ENCODE measurements around the gene MLF2. TPM values are rescaled to one million over a fixed set of nuclear protein-coding genes. Genes with fewer than 3 reads are reported as not detected.

The MLF2 gene
- polyA plus RNA-seq, 2 of the 4 experiments (the other 2 are of a cell fraction), result 295 to 302 TPM

DNA sequence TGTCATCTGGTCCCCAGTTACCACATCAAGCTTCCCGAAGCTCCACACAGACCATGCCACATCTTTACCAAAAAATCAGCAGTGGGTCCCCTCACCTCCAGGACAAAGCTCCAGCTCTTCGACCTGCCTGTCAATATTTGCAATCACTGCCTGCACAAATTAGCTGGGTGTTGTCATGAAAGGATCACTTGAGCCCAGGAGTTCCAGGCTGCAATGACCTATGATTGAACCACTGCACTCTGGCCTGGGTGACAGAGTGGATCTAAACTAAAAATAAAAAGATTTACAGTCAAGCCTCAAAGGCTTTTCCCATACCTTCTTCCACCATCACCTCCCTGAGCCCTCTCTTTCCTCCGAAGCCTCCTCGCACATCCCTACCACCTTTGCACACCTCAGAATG lies 43.6 kb upstream of the MLF2 start:
- no peak for DNase-seq (ENCODE audit: low read depth in 1 of 2, low spot score in 1 of 2)
- ChIA-PET POLR2A (no interaction called here), CTCF (interaction anchor here (0.6 to 3.2 kb wide), 6 partner anchors 15 to 44 kb away, joined by 3 to 13 read pairs (median 4); partner anchors contain the start of genes GNB3 and MLF2)
- no peaks in the 10 kb centered on the region for H3K9me3 ChIP-seq
- ATAC-seq, result no peak
- H3K27ac ChIP-seq, result no peak overlapping the region
- 63% methylated on average over 4 of the region's 4 CpGs for WGBS (ENCODE audit: missing lambda C conversion rate)
- H3K4me2 ChIP-seq, result no peak overlapping the region
- H3K4me3 ChIP-seq, result no peak overlapping the region
- FAIRE-seq, result no peak
- no peaks in the 10 kb centered on the region for H3K4me1 ChIP-seq
- TF ChIP-seq, protein P1, sequence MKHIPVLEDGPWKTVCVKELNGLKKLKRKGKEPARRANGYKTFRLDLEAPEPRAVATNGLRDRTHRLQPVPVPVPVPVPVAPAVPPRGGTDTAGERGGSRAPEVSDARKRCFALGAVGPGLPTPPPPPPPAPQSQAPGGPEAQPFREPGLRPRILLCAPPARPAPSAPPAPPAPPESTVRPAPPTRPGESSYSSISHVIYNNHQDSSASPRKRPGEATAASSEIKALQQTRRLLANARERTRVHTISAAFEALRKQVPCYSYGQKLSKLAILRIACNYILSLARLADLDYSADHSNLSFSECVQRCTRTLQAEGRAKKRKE (CRISPR knock-in tag; IDR thresholded peaks at IDR 0.05; ENCODE audit: low read depth), result no peak
- TF ChIP-seq FOSB (CRISPR knock-in tag; IDR thresholded peaks at IDR 0.05) (no peak), EHF (CRISPR knock-in tag; IDR thresholded peaks at IDR 0.05) (no peak), FOXS1 (CRISPR knock-in tag; IDR thresholded peaks at IDR 0.05) (no peak), CEBPB (IDR thresholded peaks at IDR 0.05) (no peak), CHD4 (IDR thresholded peaks at IDR 0.05; ENCODE audit: borderline replicate concordance) (no peak), RNF2 (IDR thresholded peaks at IDR 0.05; ENCODE audit: borderline replicate concordance, low read depth) (no peak), TP53 (CRISPR knock-in tag; IDR thresholded peaks at IDR 0.05) (no peak), HOXB5 (CRISPR knock-in tag; IDR thresholded peaks at IDR 0.05) (no peak), SMC3 (IDR thresholded peaks at IDR 0.05) (no peak), MAFK (IDR thresholded peaks at IDR 0.05; ENCODE audit: partially characterized antibody) (no peak), MYC (IDR thresholded peaks at IDR 0.05; ENCODE audit: borderline replicate concordance, low read length) (no peak)
- TF ChIP-seq, protein P2, sequence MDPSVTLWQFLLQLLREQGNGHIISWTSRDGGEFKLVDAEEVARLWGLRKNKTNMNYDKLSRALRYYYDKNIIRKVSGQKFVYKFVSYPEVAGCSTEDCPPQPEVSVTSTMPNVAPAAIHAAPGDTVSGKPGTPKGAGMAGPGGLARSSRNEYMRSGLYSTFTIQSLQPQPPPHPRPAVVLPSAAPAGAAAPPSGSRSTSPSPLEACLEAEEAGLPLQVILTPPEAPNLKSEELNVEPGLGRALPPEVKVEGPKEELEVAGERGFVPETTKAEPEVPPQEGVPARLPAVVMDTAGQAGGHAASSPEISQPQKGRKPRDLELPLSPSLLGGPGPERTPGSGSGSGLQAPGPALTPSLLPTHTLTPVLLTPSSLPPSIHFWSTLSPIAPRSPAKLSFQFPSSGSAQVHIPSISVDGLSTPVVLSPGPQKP (IDR thresholded peaks at IDR 0.05; ENCODE audit: low read depth, low read length), result no peak
- TF ChIP-seq, protein P3, sequence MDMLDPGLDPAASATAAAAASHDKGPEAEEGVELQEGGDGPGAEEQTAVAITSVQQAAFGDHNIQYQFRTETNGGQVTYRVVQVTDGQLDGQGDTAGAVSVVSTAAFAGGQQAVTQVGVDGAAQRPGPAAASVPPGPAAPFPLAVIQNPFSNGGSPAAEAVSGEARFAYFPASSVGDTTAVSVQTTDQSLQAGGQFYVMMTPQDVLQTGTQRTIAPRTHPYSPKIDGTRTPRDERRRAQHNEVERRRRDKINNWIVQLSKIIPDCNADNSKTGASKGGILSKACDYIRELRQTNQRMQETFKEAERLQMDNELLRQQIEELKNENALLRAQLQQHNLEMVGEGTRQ (IDR thresholded peaks at IDR 0.05), result no peak

DNA sequence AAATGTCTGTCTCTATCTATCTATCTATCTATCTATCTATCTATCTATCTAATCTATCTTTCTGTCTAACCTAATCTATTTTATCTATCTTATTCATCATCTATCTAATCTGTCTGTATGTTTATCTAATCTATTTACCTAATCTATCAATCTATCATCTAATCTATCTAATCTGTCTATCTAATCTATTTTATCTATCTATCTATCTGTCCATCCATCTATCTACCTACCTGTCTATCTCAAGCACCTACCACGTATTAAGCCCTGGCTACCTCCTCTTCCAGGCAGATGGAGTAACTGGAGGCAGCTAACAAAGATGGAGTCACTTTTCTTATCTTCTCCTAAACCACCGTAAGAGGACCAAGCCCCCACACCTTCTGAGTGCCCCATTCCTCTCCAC lies 42.1 kb upstream of the MLF2 start:
- no peak for DNase-seq (ENCODE audit: low read depth in 1 of 2, low spot score in 1 of 2)
- no peak overlapping the region for H3K4me3 ChIP-seq
- ChIA-PET POLR2A (no interaction called here), CTCF (interaction anchor here (0.7 to 3.2 kb wide), 6 partner anchors 9 to 42 kb away, joined by 3 to 13 read pairs (median 6); partner anchors contain the start of genes MLF2 and PTMS)
- no peak overlapping the region for H3K4me2 ChIP-seq
- no peak overlapping the region for H3K27ac ChIP-seq
- no peaks in the 10 kb centered on the region for H3K4me1 ChIP-seq
- 66% methylated on average over 2 of the region's 2 CpGs for WGBS (ENCODE audit: missing lambda C conversion rate)
- ATAC-seq, result no peak
- FAIRE-seq, result no peak
- no peaks in the 10 kb centered on the region for H3K9me3 ChIP-seq
- TF ChIP-seq RAD21 (conservative IDR thresholded peaks at IDR 0.05 in 1 of 2, IDR thresholded peaks at IDR 0.05 in 1 of 2), result no peak
- TF ChIP-seq FOSL2 (IDR thresholded peaks at IDR 0.05), result no peak
- no peak for TF ChIP-seq FOSL2 (CRISPR knock-in tag; IDR thresholded peaks at IDR 0.05)
- no peak for TF ChIP-seq KDM1A (IDR thresholded peaks at IDR 0.05; ENCODE audit: low read depth)
- no peak for TF ChIP-seq RNF2 (IDR thresholded peaks at IDR 0.05; ENCODE audit: borderline replicate concordance, low read depth)
- TF ChIP-seq EHF (CRISPR knock-in tag; IDR thresholded peaks at IDR 0.05), result no peak
- TF ChIP-seq, protein P2 (IDR thresholded peaks at IDR 0.05; ENCODE audit: low read depth, low read length), result no peak
- TF ChIP-seq HEYL (CRISPR knock-in tag; IDR thresholded peaks at IDR 0.05), result no peak
- no peak for TF ChIP-seq ESRRA (IDR thresholded peaks at IDR 0.05; ENCODE audit: borderline replicate concordance, low read length)
- TF ChIP-seq ZNF302 (CRISPR knock-in tag; IDR thresholded peaks at IDR 0.05), result no peak
- TF ChIP-seq, protein P4, sequence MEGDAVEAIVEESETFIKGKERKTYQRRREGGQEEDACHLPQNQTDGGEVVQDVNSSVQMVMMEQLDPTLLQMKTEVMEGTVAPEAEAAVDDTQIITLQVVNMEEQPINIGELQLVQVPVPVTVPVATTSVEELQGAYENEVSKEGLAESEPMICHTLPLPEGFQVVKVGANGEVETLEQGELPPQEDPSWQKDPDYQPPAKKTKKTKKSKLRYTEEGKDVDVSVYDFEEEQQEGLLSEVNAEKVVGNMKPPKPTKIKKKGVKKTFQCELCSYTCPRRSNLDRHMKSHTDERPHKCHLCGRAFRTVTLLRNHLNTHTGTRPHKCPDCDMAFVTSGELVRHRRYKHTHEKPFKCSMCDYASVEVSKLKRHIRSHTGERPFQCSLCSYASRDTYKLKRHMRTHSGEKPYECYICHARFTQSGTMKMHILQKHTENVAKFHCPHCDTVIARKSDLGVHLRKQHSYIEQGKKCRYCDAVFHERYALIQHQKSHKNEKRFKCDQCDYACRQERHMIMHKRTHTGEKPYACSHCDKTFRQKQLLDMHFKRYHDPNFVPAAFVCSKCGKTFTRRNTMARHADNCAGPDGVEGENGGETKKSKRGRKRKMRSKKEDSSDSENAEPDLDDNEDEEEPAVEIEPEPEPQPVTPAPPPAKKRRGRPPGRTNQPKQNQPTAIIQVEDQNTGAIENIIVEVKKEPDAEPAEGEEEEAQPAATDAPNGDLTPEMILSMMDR (IDR thresholded peaks at IDR 0.05), result no peak
- TF ChIP-seq NFE2L2 (conservative IDR thresholded peaks at IDR 0.05; ENCODE audit: low read length), result no peak
- no peak for TF ChIP-seq ZSCAN20 (CRISPR knock-in tag; IDR thresholded peaks at IDR 0.05)
- TF ChIP-seq, protein P3 (IDR thresholded peaks at IDR 0.05), result no peak
- no peak for TF ChIP-seq ZC3H11A (IDR thresholded peaks at IDR 0.05)

Data from A549 (cell line).